GM12891 (cell line): Measurements from ENCODE around the gene LCE7A. TPM values are rescaled to one million over a fixed set of nuclear protein-coding genes. Genes with fewer than 3 reads are reported as not detected.

Experiments used
- DNase-seq: peaks from one replicate; pipeline ENCODE4 v3.0.0; 2011; ENCODE audit warnings: low spot score; ENCODE audit not compliant: insufficient read length
- FAIRE-seq: peaks from 2 replicates; lab custom pipeline; 2011; peaks lifted over from hg19 to GRCh38; lab: Jason Lieb, UNC
- PAX5 ChIP-seq: IDR thresholded peaks from 2 replicates; pipeline ENCODE4 v1.6.1; 2011; ENCODE audit warnings: low read length, moderate library complexity, mild to moderate bottlenecking; ENCODE audit not compliant: insufficient read depth, severe bottlenecking
- POLR2A ChIP-seq: IDR thresholded peaks from 2 replicates; pipeline ENCODE4 v1.6.1; 2011; ENCODE audit warnings: low read depth, low read length, control low read depth
- POLR2AphosphoS5 ChIP-seq: IDR thresholded peaks from 2 replicates; pipeline ENCODE4 v1.6.1; 2011; ENCODE audit warnings: low read depth, low read length, control low read depth
- POU2F2 ChIP-seq: IDR thresholded peaks from 2 replicates; pipeline ENCODE4 v1.6.1; 2011; ENCODE audit warnings: low read depth, mild to moderate bottlenecking, control low read depth, low read length, moderate library complexity
- SPI1 ChIP-seq: IDR thresholded peaks from 2 replicates; pipeline ENCODE4 v1.6.1; 2011; ENCODE audit warnings: low read depth, low read length, control low read depth
- TAF1 ChIP-seq: IDR thresholded peaks from 2 replicates; pipeline ENCODE4 v1.6.1; 2011; ENCODE audit warnings: low read depth, low read length, control low read depth
- polyA plus RNA-seq: library from polyadenylated mRNA; unstranded; fragments of >200 nt; gene quantifications from one replicate; pipeline ENCODE4 v1.2.1, GENCODE V29; 2012; ENCODE audit warnings: low read depth, missing spikeins, inconsistent platforms; ENCODE audit not compliant: missing spikeins

Gene LCE7A
- polyA plus RNA-seq: not detected

- DNase-seq (no peak), FAIRE-seq (no peak)
- TF ChIP-seq POU2F2 (no peak), POLR2AphosphoS5 (no peak), PAX5 (no peak), SPI1 (no peak), POLR2A (no peak), TAF1 (no peak)
Measured at GRCh38 chr1:152859696-152860095, at the start of gene LCE7A. LCE7A (plus strand) TSS chr1:152859996; CDS start chr1:152860698, 702 bp downstream.

GRCh38 chr1:152811050-152811449 lies 48.7 kb upstream of the LCE7A start:
- TF ChIP-seq TAF1: no peak
- TF ChIP-seq PAX5: no peak
- TF ChIP-seq SPI1: no peak
- no peak for TF ChIP-seq POLR2A
- DNase-seq (no peak), FAIRE-seq (no peak)

- no peak for FAIRE-seq
- TF ChIP-seq POU2F2: no peak
- TF ChIP-seq TAF1: no peak
- TF ChIP-seq SPI1: no peak
- no peak for TF ChIP-seq POLR2AphosphoS5
- TF ChIP-seq PAX5: no peak
- no peak for TF ChIP-seq POLR2A
- no peak for DNase-seq
Measured at GRCh38 chr1:152811671-152812070, 48.1 kb upstream of the LCE7A start, which contains the start of gene LCE1B. LCE1B (plus strand) TSS chr1:152811971; CDS start chr1:152812447, 476 bp downstream.

- DNase-seq: no peak
- FAIRE-seq: no peak
- TF ChIP-seq POLR2A (no peak), TAF1 (no peak), PAX5 (no peak), POLR2AphosphoS5 (no peak), POU2F2 (no peak)
Measured at GRCh38 chr1:152817309-152817708, 42.5 kb upstream of the LCE7A start.

GRCh38 chr1:152823294-152823693 lies 36.5 kb upstream of the LCE7A start:
- FAIRE-seq (no peak), DNase-seq (no peak)
- TF ChIP-seq SPI1 (no peak), PAX5 (no peak), POLR2AphosphoS5 (no peak), TAF1 (no peak), POLR2A (no peak), POU2F2 (no peak)

GRCh38 chr1:152824964-152825363 lies 34.8 kb upstream of the LCE7A start:
- FAIRE-seq (no peak), DNase-seq (no peak)
- TF ChIP-seq POU2F2: no peak
- no peak for TF ChIP-seq TAF1
- TF ChIP-seq POLR2AphosphoS5: no peak
- no peak for TF ChIP-seq POLR2A

- DNase-seq (no peak), FAIRE-seq (no peak)
- TF ChIP-seq POLR2A: no peak
- no peak for TF ChIP-seq POU2F2
- no peak for TF ChIP-seq PAX5
- TF ChIP-seq POLR2AphosphoS5: no peak
- no peak for TF ChIP-seq TAF1
- no peak for TF ChIP-seq SPI1
Measured at GRCh38 chr1:152827173-152827572, 32.6 kb upstream of the LCE7A start, which contains the start of gene LCE1A. LCE1A (plus strand) TSS chr1:152827473; CDS start chr1:152827473, 0 bp downstream.

- no peak for TF ChIP-seq PAX5
- TF ChIP-seq POLR2A: no peak
- no peak for TF ChIP-seq POLR2AphosphoS5
- no peak for TF ChIP-seq POU2F2
- TF ChIP-seq TAF1: no peak
- no peak for TF ChIP-seq SPI1
- no peak for FAIRE-seq
- no peak for DNase-seq
Measured at GRCh38 chr1:152836870-152837269, 22.9 kb upstream of the LCE7A start.

- no peak for FAIRE-seq
- TF ChIP-seq POLR2A (no peak), PAX5 (no peak), POLR2AphosphoS5 (no peak), TAF1 (no peak), POU2F2 (no peak), SPI1 (no peak)
- no peak for DNase-seq
Measured at GRCh38 chr1:152842556-152842955, 17.2 kb upstream of the LCE7A start, which contains the start of gene LCE6A. LCE6A (plus strand) TSS chr1:152842856; CDS start chr1:152843521, 665 bp downstream.

GRCh38 chr1:152855661-152856060 lies 4.1 kb upstream of the LCE7A start:
- no peak for TF ChIP-seq PAX5
- TF ChIP-seq SPI1: no peak
- no peak for TF ChIP-seq TAF1
- TF ChIP-seq POLR2AphosphoS5: no peak
- TF ChIP-seq POLR2A: no peak
- TF ChIP-seq POU2F2: no peak
- FAIRE-seq: no peak
- DNase-seq: no peak

- DNase-seq (no peak), FAIRE-seq (no peak)
- TF ChIP-seq TAF1 (no peak), PAX5 (no peak), SPI1 (no peak), POLR2A (no peak), POLR2AphosphoS5 (no peak), POU2F2 (no peak)
Measured at GRCh38 chr1:152858062-152858461, 1.7 kb upstream of the LCE7A start.
